MM.1S (cell line): ENCODE measurements around the gene PEX13.

ENCODE experiments used
- EZH2 ChIP-seq: fragments of 300-600 bp; sonication (generic); optimal IDR thresholded peaks from 2 replicates; pipeline ENCODE3; 2017; ENCODE audit warnings: low read depth, mild to moderate bottlenecking, antibody characterized with exemption, low read length, mixed read lengths
- TF ChIP-seq, protein P1 (sequence below): fragments of 300-600 bp; sonication (generic); IDR thresholded peaks from 2 replicates; pipeline ENCODE4 v1.5.1; 2016; ENCODE audit warnings: antibody characterized with exemption, low read length, mixed read lengths

DNA sequence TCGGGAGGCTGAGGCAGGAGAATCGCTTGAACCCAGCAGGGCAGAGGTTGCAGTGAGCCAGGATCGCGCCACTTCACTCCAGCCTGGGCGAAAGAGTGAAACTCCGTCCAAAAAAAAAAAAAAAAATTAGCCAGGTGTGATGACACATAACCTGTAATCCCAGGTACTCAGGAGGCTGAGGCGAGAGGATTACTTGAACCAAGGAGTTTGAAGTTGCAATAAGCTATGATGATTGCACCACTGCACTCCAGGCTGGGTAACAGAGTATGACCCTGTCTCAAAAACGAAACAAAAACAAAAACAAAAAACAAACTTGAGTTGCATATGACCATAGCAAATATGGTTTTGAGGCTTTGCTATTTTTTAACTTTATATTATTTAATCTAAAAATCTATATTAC is 74.0 kb downstream of the PEX13 start:
- TF ChIP-seq, protein P1, sequence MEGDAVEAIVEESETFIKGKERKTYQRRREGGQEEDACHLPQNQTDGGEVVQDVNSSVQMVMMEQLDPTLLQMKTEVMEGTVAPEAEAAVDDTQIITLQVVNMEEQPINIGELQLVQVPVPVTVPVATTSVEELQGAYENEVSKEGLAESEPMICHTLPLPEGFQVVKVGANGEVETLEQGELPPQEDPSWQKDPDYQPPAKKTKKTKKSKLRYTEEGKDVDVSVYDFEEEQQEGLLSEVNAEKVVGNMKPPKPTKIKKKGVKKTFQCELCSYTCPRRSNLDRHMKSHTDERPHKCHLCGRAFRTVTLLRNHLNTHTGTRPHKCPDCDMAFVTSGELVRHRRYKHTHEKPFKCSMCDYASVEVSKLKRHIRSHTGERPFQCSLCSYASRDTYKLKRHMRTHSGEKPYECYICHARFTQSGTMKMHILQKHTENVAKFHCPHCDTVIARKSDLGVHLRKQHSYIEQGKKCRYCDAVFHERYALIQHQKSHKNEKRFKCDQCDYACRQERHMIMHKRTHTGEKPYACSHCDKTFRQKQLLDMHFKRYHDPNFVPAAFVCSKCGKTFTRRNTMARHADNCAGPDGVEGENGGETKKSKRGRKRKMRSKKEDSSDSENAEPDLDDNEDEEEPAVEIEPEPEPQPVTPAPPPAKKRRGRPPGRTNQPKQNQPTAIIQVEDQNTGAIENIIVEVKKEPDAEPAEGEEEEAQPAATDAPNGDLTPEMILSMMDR, result no peak
- TF ChIP-seq EZH2, result no peak
